ENCODE measurements around the gene TALDO1.

GRCh38 chr11:802018-802617 is 54.9 kb downstream of the TALDO1 start:
- TF ChIP-seq CTCF (IDR thresholded peaks at IDR 0.05) (no peak), POLR2A (IDR thresholded peaks at IDR 0.05) (no peak)

All from testis (tissue), 2 donors.